Vagina (tissue), 2 donors: ENCODE data around the gene SNRPF.

ENCODE experiments used
- POLR2A ChIP-seq, 2 donors: fragments of 450-650 bp; IDR thresholded peaks; one replicate each; pipeline ENCODE4 v1.6.1; 2017; ENCODE audit warnings: antibody characterized with exemption in 2 of 2, mild to moderate bottlenecking in 2 of 2, moderate library complexity in 2 of 2
- POLR2AphosphoS5 ChIP-seq, 2 donors: sonication (generic); formaldehyde crosslinking; IDR thresholded peaks; one replicate each; pipeline ENCODE4 v1.9.0; 2017; ENCODE audit warnings: antibody characterized with exemption in 2 of 2, mild to moderate bottlenecking in 2 of 2, low read depth in 1 of 2; ENCODE audit not compliant: insufficient read depth in 1 of 2
- TF ChIP-seq, protein P1 (sequence below), 3 experiments: fragments of 450-650 bp in 2 of 3; fragments of 200-600 bp in 1 of 3; sonication (generic) in 1 of 3; IDR thresholded peaks; one replicate each; pipeline ENCODE4 v1.5.1; 2017 to 2019; ENCODE audit warnings: antibody characterized with exemption in 3 of 3, mild to moderate bottlenecking in 2 of 3, moderate library complexity in 2 of 3

DNA sequence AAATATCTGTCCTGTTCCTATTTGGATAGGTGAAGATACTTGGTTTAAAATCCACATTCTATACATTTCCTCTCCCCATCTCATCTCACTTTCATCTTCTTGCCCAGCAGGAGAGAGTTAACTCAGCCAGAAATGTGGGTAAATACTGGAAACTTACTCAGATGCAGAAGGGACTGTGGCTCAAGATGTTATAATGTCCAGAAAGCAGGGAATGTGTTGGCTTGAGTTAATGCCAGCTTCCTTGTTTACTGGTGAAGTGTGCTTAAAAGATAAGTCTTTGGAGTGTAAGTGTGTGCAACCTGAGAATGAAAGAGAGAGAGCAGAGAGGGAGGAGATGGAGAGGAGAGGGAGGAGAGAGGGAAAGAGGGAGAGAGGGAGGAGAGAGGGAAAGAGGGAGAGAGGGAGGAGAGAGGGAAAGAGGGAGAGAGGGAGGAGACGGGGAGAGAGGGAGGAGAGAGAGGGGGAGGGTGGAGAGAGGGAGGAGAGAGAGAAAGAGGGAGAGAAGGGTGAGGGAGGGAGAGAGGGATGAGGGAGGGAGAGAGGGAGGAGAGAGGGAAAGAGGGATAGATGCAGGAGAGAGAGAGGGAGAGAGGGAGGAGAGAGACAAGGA lies 22.0 kb upstream of the SNRPF start:
- TF ChIP-seq, protein P1, sequence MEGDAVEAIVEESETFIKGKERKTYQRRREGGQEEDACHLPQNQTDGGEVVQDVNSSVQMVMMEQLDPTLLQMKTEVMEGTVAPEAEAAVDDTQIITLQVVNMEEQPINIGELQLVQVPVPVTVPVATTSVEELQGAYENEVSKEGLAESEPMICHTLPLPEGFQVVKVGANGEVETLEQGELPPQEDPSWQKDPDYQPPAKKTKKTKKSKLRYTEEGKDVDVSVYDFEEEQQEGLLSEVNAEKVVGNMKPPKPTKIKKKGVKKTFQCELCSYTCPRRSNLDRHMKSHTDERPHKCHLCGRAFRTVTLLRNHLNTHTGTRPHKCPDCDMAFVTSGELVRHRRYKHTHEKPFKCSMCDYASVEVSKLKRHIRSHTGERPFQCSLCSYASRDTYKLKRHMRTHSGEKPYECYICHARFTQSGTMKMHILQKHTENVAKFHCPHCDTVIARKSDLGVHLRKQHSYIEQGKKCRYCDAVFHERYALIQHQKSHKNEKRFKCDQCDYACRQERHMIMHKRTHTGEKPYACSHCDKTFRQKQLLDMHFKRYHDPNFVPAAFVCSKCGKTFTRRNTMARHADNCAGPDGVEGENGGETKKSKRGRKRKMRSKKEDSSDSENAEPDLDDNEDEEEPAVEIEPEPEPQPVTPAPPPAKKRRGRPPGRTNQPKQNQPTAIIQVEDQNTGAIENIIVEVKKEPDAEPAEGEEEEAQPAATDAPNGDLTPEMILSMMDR (IDR thresholded peaks at IDR 0.05), result no peak
- no peak for TF ChIP-seq POLR2AphosphoS5 (IDR thresholded peaks at IDR 0.05; ENCODE audit: insufficient read depth in 1 of 2, low read depth in 1 of 2)
- no peak for TF ChIP-seq POLR2A (IDR thresholded peaks at IDR 0.05)
